HEK293 (cell line): Measurements from ENCODE around the gene GUF1.

Experiments used
- CTCF ChIA-PET: fragments of 350-600 bp; formaldehyde crosslinking; extraction: SDS; loops from one replicate; lab custom pipeline; 2021; ENCODE audit warnings: antibody characterized with exemption; lab: Yijun Ruan, JAX
- POLR2A ChIA-PET: fragments of 300-600 bp; formaldehyde crosslinking; extraction: SDS; loops from one replicate; lab custom pipeline; 2020; ENCODE audit warnings: antibody characterized with exemption, inconsistent platforms; lab: Yijun Ruan, JAX
- H3K27ac ChIP-seq: fragments of 200-500 bp; sonication (Bioruptor generic); 2 replicates; pipeline ENCODE4 v1.5.1; 2014; ENCODE audit warnings: low read depth, low read length, control low read depth, inconsistent platforms; ENCODE audit errors: extremely low read depth
- H3K36me3 ChIP-seq, 2 experiments: fragments of 200-500 bp in 1 of 2; sonication (Bioruptor generic) in 1 of 2; 1 replicate in 1 of 2; 2 replicates in 1 of 2; pipeline ENCODE4 v1.5.1; 2014 to 2017; ENCODE audit warnings: inconsistent platforms in 2 of 2, low read length in 2 of 2; ENCODE audit not compliant: control insufficient read depth in 2 of 2, insufficient read depth in 1 of 2
- H3K4me1 ChIP-seq: fragments of 200-500 bp; sonication (Bioruptor generic); 2 replicates; pipeline ENCODE4 v1.5.1; 2014; ENCODE audit warnings: mild to moderate bottlenecking, low read length, inconsistent platforms; ENCODE audit not compliant: control insufficient read depth, insufficient read depth
- H3K4me3 ChIP-seq: 2 replicates; pipeline ENCODE4 v1.5.1; 2011; ENCODE audit warnings: low read depth, mild to moderate bottlenecking, control low read depth, low read length, moderate library complexity
- H3K9me3 ChIP-seq: fragments of 200-500 bp; sonication (Bioruptor generic); 2 replicates; pipeline ENCODE4 v1.5.1; 2014; ENCODE audit warnings: low read depth, low read length, inconsistent platforms; ENCODE audit not compliant: control insufficient read depth, insufficient read depth
- ATF2 ChIP-seq: fragments of 450-650 bp; formaldehyde crosslinking; IDR thresholded peaks from 2 replicates; pipeline ENCODE4 v1.5.1; 2016; ENCODE audit warnings: missing biosample characterization, missing genetic modification characterization, low read depth
- GLI2 ChIP-seq: fragments of 450-650 bp; formaldehyde crosslinking; IDR thresholded peaks from 2 replicates; pipeline ENCODE4; 2017; ENCODE audit warnings: missing biosample characterization, missing genetic modification characterization, low read depth, borderline replicate concordance
- KLF16 ChIP-seq: fragments of 450-650 bp; formaldehyde crosslinking; IDR thresholded peaks from 2 replicates; pipeline ENCODE4 v1.5.1; 2017; ENCODE audit warnings: missing biosample characterization, missing genetic modification characterization
- PRDM10 ChIP-seq: fragments of 450-650 bp; formaldehyde crosslinking; IDR thresholded peaks from 2 replicates; pipeline ENCODE4 v1.5.1; 2016; ENCODE audit warnings: missing biosample characterization, missing genetic modification characterization
- SALL2 ChIP-seq: fragments of 450-650 bp; formaldehyde crosslinking; IDR thresholded peaks from 2 replicates; pipeline ENCODE4 v1.5.0; 2017; ENCODE audit warnings: missing biosample characterization, mild to moderate bottlenecking, missing genetic modification characterization, borderline replicate concordance
- SP2 ChIP-seq: fragments of 450-650 bp; formaldehyde crosslinking; IDR thresholded peaks from 2 replicates; pipeline ENCODE4 v1.5.1; 2016; ENCODE audit warnings: missing biosample characterization, missing genetic modification characterization
- YY1 ChIP-seq: fragments of 450-650 bp; formaldehyde crosslinking; IDR thresholded peaks from 2 replicates; pipeline ENCODE4 v1.5.1; 2018; ENCODE audit warnings: missing biosample characterization, missing genetic modification characterization
- ZFP3 ChIP-seq: fragments of 450-650 bp; formaldehyde crosslinking; IDR thresholded peaks from 2 replicates; pipeline ENCODE4 v1.5.1; 2016; ENCODE audit warnings: low read depth, missing biosample characterization, missing genetic modification characterization
- ZFP69B ChIP-seq: fragments of 450-650 bp; formaldehyde crosslinking; IDR thresholded peaks from 2 replicates; pipeline ENCODE4 v1.5.1; 2016; ENCODE audit warnings: missing biosample characterization, missing genetic modification characterization
- ZNF132 ChIP-seq: fragments of 450-650 bp; formaldehyde crosslinking; IDR thresholded peaks from 2 replicates; pipeline ENCODE4 v1.5.1; 2017; ENCODE audit warnings: missing biosample characterization, missing genetic modification characterization, borderline replicate concordance
- ZNF146 ChIP-seq: fragments of 450-650 bp; formaldehyde crosslinking; IDR thresholded peaks from 2 replicates; pipeline ENCODE4 v1.5.1; 2016; ENCODE audit warnings: missing biosample characterization, missing genetic modification characterization
- ZNF169 ChIP-seq: fragments of 450-650 bp; formaldehyde crosslinking; IDR thresholded peaks from 2 replicates; pipeline ENCODE4 v1.5.1; 2016; ENCODE audit warnings: missing biosample characterization, missing genetic modification characterization
- ZNF2 ChIP-seq: fragments of 450-650 bp; formaldehyde crosslinking; IDR thresholded peaks from 2 replicates; pipeline ENCODE4 v1.5.1; 2016; ENCODE audit warnings: missing biosample characterization, missing genetic modification characterization
- ZNF239 ChIP-seq: fragments of 450-650 bp; formaldehyde crosslinking; IDR thresholded peaks from 2 replicates; pipeline ENCODE4 v1.5.1; 2016; ENCODE audit warnings: missing biosample characterization, missing genetic modification characterization
- ZNF302 ChIP-seq: fragments of 450-650 bp; formaldehyde crosslinking; IDR thresholded peaks from 2 replicates; pipeline ENCODE4 v1.5.1; 2016; ENCODE audit warnings: missing biosample characterization, missing genetic modification characterization, low read depth
- ZNF37A ChIP-seq: fragments of 450-650 bp; IDR thresholded peaks from 2 replicates; pipeline ENCODE4 v1.5.1; 2018; ENCODE audit warnings: missing biosample characterization, missing genetic modification characterization
- ZNF548 ChIP-seq: fragments of 450-650 bp; formaldehyde crosslinking; IDR thresholded peaks from 2 replicates; pipeline ENCODE4 v1.5.1; 2016; ENCODE audit warnings: missing biosample characterization, missing genetic modification characterization
- ZNF585B ChIP-seq: fragments of 450-650 bp; formaldehyde crosslinking; IDR thresholded peaks from 2 replicates; pipeline ENCODE4 v1.5.1; 2016; ENCODE audit warnings: missing biosample characterization, missing genetic modification characterization
- ZNF660 ChIP-seq: fragments of 450-650 bp; IDR thresholded peaks from 2 replicates; pipeline ENCODE4 v1.5.1; 2018; ENCODE audit warnings: missing biosample characterization, mild to moderate bottlenecking, missing genetic modification characterization
- ZSCAN16 ChIP-seq: fragments of 450-650 bp; formaldehyde crosslinking; IDR thresholded peaks from 2 replicates; pipeline ENCODE4 v1.5.1; 2016; ENCODE audit warnings: missing biosample characterization, missing genetic modification characterization
- ZXDB ChIP-seq: fragments of 450-650 bp; formaldehyde crosslinking; IDR thresholded peaks from 2 replicates; pipeline ENCODE4 v1.5.1; 2016; ENCODE audit warnings: missing biosample characterization, missing genetic modification characterization
- TF ChIP-seq, protein P1 (sequence below): fragments of 450-650 bp; formaldehyde crosslinking; IDR thresholded peaks from 2 replicates; pipeline ENCODE4 v1.5.1; 2017; ENCODE audit warnings: missing biosample characterization, missing genetic modification characterization
- TF ChIP-seq, protein P2 (sequence below): fragments of 450-650 bp; formaldehyde crosslinking; IDR thresholded peaks from 2 replicates; pipeline ENCODE4 v1.5.1; 2017; ENCODE audit warnings: missing biosample characterization, mild to moderate bottlenecking, missing genetic modification characterization, moderate library complexity

Gene GUF1

GRCh38 chr4:44701037-44701436 is 22.8 kb downstream of the GUF1 start:
- peaks cover 7 to 82% of the 10 kb centered on the region in 2 experiments; a peak in 2 of 3 replicates for H3K36me3 ChIP-seq
- TF ChIP-seq ZNF169 (tag by site-specific recombination) = no peak
- no peak for TF ChIP-seq SALL2 (tag by site-specific recombination)
- no peak for TF ChIP-seq SP2
- TF ChIP-seq, all 188 proteins: peak for 0
- ChIA-PET CTCF (no interaction called here), POLR2A (no interaction called here)
- H3K9me3 ChIP-seq = no peaks in the 10 kb centered on the region
- no peak overlapping the region for H3K4me3 ChIP-seq
- no peak overlapping the region for H3K27ac ChIP-seq
- H3K4me1 ChIP-seq = no peaks in the 10 kb centered on the region

DNA sequence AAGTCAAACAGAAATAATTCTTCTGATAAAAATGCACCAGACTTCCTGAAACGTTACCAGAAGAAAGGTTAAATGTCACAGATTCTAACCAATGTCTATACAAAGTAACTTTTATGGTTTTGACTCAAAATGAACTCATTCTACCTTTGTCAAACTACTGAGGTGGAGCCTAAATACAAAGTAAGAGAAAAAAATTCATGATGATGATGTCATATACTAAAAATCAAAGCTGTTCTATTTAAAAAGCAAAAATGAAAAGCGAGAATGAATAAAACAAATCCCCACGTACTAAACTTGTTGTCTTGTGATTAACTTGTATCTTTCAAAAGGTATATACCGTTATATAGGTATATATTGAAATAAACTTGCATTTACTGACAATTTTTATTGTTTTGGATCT is 26.5 kb downstream of the GUF1 start:
- Histone ChIP-seq H3K9me3 (no peaks in the 10 kb centered on the region), H3K4me3 (no peak overlapping the region), H3K36me3 (peaks cover 0 to 69% of the 10 kb centered on the region in 2 experiments; a peak in 2 of 3 replicates), H3K4me1 (no peaks in the 10 kb centered on the region), H3K27ac (no peak overlapping the region)
- TF ChIP-seq ZNF302 (tag by site-specific recombination) (no peak), ATF2 (tag by site-specific recombination) (peak; percentile 55)
- ChIA-PET CTCF (no interaction called here), POLR2A (no interaction called here)

DNA sequence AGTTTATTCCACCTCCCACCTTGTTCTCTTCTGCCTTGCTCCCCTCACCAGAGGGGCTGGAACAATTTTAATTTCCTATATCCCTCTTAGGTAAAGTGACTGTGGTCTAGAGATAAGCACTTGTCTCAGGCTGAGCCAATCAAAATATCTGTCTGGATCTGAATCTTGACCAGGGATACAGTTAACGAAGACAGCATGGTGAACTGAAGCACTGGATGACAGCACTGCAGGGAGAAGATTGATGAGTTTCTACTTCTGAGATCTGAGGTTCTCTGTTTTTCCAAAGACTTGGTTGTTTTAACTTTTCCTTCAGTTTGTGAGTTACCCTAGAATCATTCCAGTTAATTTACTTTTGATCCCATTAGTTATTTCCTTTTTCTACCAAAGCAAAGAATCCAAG is 34.9 kb downstream of the GUF1 start:
- H3K27ac ChIP-seq = no peak overlapping the region
- TF ChIP-seq ZNF239 (tag by site-specific recombination) (no peak), ZFP69B (no peak), PRDM10 (tag by site-specific recombination) (no peak), ZNF37A (tag by site-specific recombination) (no peak), ZNF2 (tag by site-specific recombination) (no peak), ZNF548 (tag by site-specific recombination) (no peak), ZNF146 (no peak), ZNF660 (tag by site-specific recombination) (no peak), ZNF585B (tag by site-specific recombination) (no peak), ZNF132 (tag by site-specific recombination) (no peak), ZSCAN16 (no peak), YY1 (tag by site-specific recombination) (no peak), SALL2 (tag by site-specific recombination) (no peak), KLF16 (no peak), ZXDB (tag by site-specific recombination) (no peak), GLI2 (tag by site-specific recombination) (no peak), ZFP3 (tag by site-specific recombination) (no peak)
- TF ChIP-seq, protein P1, sequence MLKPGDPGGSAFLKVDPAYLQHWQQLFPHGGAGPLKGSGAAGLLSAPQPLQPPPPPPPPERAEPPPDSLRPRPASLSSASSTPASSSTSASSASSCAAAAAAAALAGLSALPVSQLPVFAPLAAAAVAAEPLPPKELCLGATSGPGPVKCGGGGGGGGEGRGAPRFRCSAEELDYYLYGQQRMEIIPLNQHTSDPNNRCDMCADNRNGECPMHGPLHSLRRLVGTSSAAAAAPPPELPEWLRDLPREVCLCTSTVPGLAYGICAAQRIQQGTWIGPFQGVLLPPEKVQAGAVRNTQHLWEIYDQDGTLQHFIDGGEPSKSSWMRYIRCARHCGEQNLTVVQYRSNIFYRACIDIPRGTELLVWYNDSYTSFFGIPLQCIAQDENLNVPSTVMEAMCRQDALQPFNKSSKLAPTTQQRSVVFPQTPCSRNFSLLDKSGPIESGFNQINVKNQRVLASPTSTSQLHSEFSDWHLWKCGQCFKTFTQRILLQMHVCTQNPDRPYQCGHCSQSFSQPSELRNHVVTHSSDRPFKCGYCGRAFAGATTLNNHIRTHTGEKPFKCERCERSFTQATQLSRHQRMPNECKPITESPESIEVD (tag by site-specific recombination) = no peak
- TF ChIP-seq, protein P2, sequence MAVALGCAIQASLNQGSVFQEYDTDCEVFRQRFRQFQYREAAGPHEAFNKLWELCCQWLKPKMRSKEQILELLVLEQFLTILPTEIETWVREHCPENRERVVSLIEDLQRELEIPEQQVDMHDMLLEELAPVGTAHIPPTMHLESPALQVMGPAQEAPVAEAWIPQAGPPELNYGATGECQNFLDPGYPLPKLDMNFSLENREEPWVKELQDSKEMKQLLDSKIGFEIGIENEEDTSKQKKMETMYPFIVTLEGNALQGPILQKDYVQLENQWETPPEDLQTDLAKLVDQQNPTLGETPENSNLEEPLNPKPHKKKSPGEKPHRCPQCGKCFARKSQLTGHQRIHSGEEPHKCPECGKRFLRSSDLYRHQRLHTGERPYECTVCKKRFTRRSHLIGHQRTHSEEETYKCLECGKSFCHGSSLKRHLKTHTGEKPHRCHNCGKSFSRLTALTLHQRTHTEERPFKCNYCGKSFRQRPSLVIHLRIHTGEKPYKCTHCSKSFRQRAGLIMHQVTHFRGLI (tag by site-specific recombination) = no peak
- TF ChIP-seq, all 188 proteins: peak for 0
- Histone ChIP-seq H3K9me3 (no peaks in the 10 kb centered on the region), H3K4me1 (0 out of 2 replicates have a peak, but pooled peaks cover 2% of the 10 kb centered on the region), H3K4me3 (no peak overlapping the region), H3K36me3 (peaks cover 0 to 6% of the 10 kb centered on the region in 2 experiments; a peak in 1 of 3 replicates)
- POLR2A ChIA-PET = no interaction called here
- CTCF ChIA-PET = no interaction called here
